Ovary (tissue), 9 donors: ENCODE results near the gene SFSWAP. TPM values are rescaled to one million over a fixed set of nuclear protein-coding genes. Genes with fewer than 3 reads are reported as not detected.
A peak's percentile ranks its signal among the peaks of the same experiment; 100 is the strongest.

Source experiments
- DNase-seq, 5 donors: peaks; one replicate each; pipeline ENCODE4 v3.0.0-alpha.2; 2019 to 2020
- H3K27ac ChIP-seq, 2 donors: fragments of 200-600 bp; one replicate each; pipeline versions ENCODE4 v1.5.1 to v1.8.0; 2019 to 2022
- H3K27me3 ChIP-seq: fragments of 200-600 bp; one replicate; pipeline ENCODE4 v1.8.0; 2022
- H3K36me3 ChIP-seq: fragments of 200-600 bp; sonication (generic); one replicate; pipeline ENCODE4 v1.5.1; 2019
- H3K4me1 ChIP-seq: one replicate; pipeline ENCODE4 v1.8.1; 2013; ENCODE audit warnings: mild to moderate bottlenecking, moderate library complexity; ENCODE audit not compliant: insufficient read depth
- H3K4me3 ChIP-seq: fragments of 200-600 bp; sonication (generic); one replicate; pipeline ENCODE4 v1.5.1; 2017
- H3K9me3 ChIP-seq, 2 donors: fragments of 200-600 bp in 1 of 2; sonication (generic) in 1 of 2; one replicate each; pipeline versions ENCODE4 v1.5.1 to v1.8.1; 2013 to 2019; ENCODE audit warnings: mild to moderate bottlenecking in 1 of 2, moderate library complexity in 1 of 2
- CTCF ChIP-seq, 3 donors: fragments of 450-650 bp in 2 of 3; fragments of 200-600 bp in 1 of 3; IDR thresholded peaks; one replicate each; pipeline versions ENCODE4 v1.5.1 to v1.8.0; 2016 to 2022; ENCODE audit warnings: antibody characterized with exemption in 3 of 3, mild to moderate bottlenecking in 1 of 3
- EP300 ChIP-seq: sonication (generic); formaldehyde crosslinking; IDR thresholded peaks from one replicate; pipeline ENCODE4 v1.6.1; 2017; ENCODE audit warnings: antibody characterized with exemption
- POLR2A ChIP-seq: fragments of 450-650 bp; IDR thresholded peaks from one replicate; pipeline ENCODE4 v1.6.1; 2017; ENCODE audit warnings: antibody characterized with exemption, mild to moderate bottlenecking, moderate library complexity
- WGBS, 3 donors: extraction: QIAGEN DNeasy Blood & Tissue Kit in 1 of 3; methylation state at CpG; one replicate each; pipeline versions ENCODE4 v1.1.5 to v1.1.7; 2013 to 2017; 5-methylcytosine and 5-hydroxymethylcytosine counted together
- intact Hi-C, 4 donors: fragments of 100-400 bp; cut with DNase I; formaldehyde crosslinking; loops; one replicate each; pipeline versions ENCODE4 v1.11.0 to v1.15.1; 2022 to 2023
- polyA plus RNA-seq, 2 donors: library from polyadenylated mRNA; stranded (reverse); fragments of 200-250 nt in 1 of 2; fragments of 350-450 nt in 1 of 2; fragmentation: Illumina TruSeq in 1 of 2; extraction: RNeasy Lipid Tissue Mini Kit (QIAGEN cat#74804) in 1 of 2; gene quantifications; one replicate each; pipeline ENCODE4 v1.2.3, GENCODE V29; 2013 to 2014
- total RNA-seq, 7 donors: library from RNA; depleted of rRNA in 2 of 7; stranded (reverse); fragments of >200 nt in 2 of 7; fragmentation: NEBNext Ultra II Directional in 3 of 7; extraction: Animal tissue kit (Norgen Biotek cat#: 25700) in 3 of 7; gene quantifications; one replicate each; pipeline versions ENCODE4 v1.1.0 to v1.2.4, GENCODE V29; 2016 to 2023
- donor health status: DM: no; HTN: no; CAD: no; lungs with moderate emphysema.
- donor health status: DM: no; HTN: no; CAD: no.
- donor health status: Bipolar disorder and iron deficiency.
- donor health status: DM: yes; HTN: yes; CAD: no.
- donor health status: DM: no; HTN: no; CAD: no.
- donor health status: DM: yes; HTN: yes; CAD: no.

Gene SFSWAP
- total and polyA plus RNA-seq, 9 donors: 27.6 to 54.4 (median 42.5) TPM

GRCh38 chr12:131833896-131834641 is 123.2 kb downstream of the SFSWAP start:
- Histone ChIP-seq H3K27ac (no peak overlapping the region), H3K36me3 (no peaks in the 10 kb centered on the region), H3K4me1 (peaks cover 5% of the 10 kb centered on the region), H3K9me3 (no peaks in the 10 kb centered on the region), H3K27me3 (no peaks in the 10 kb centered on the region), H3K4me3 (no peak overlapping the region)
- DNase-seq: peak in 1 of 5 donors; percentile 43
- 39 to 48% (median 43%) methylated on average over 18 to 23 of the region's 23 CpGs for WGBS, 3 donors
- TF ChIP-seq CTCF (IDR thresholded peaks at IDR 0.05) (no peak), EP300 (no peak), POLR2A (no peak)
- intact Hi-C loops: loop anchor here in 3 of 4 donors (5.0 to 10.0 kb wide), 4 partner anchors 63 to 919 kb away; no protein-coding TSS in a partner anchor

- TF ChIP-seq CTCF (IDR thresholded peaks at IDR 0.05) (no peak), POLR2A (no peak)
- no peak overlapping the region for H3K27ac ChIP-seq
- peak in 1 of 5 donors; percentile 31 for DNase-seq
- H3K4me1 ChIP-seq: peaks cover 5% of the 10 kb centered on the region
- no peak overlapping the region for H3K4me3 ChIP-seq
- 65 to 79% (median 71%) methylated on average over 20 of the region's 20 CpGs for WGBS, 3 donors
- no peaks in the 10 kb centered on the region for H3K36me3 ChIP-seq
- intact Hi-C loops: loop anchor here in 3 of 4 donors (5.0 to 10.0 kb wide), 5 partner anchors 62 to 920 kb away; no protein-coding TSS in a partner anchor
- no peaks in the 10 kb centered on the region for H3K27me3 ChIP-seq
- no peaks in the 10 kb centered on the region for H3K9me3 ChIP-seq
Measured at GRCh38 chr12:131834798-131835615, 124.1 kb downstream of the SFSWAP start.

GRCh38 chr12:131835616-131836171 is 124.8 kb downstream of the SFSWAP start:
- TF ChIP-seq POLR2A (no peak), EP300 (no peak), CTCF (IDR thresholded peaks at IDR 0.05) (no peak)
- 60 to 71% (median 63%) methylated on average over 4 to 7 of the region's 7 CpGs for WGBS, 3 donors
- peaks cover 5% of the 10 kb centered on the region for H3K4me1 ChIP-seq
- H3K27ac ChIP-seq: no peak overlapping the region
- intact Hi-C loops: loop anchor here in 3 of 4 donors (5.0 to 10.0 kb wide), 4 partner anchors 117 to 921 kb away; no protein-coding TSS in a partner anchor
- no peaks in the 10 kb centered on the region for H3K27me3 ChIP-seq
- no peak overlapping the region for H3K4me3 ChIP-seq
- no peaks in the 10 kb centered on the region for H3K9me3 ChIP-seq
- H3K36me3 ChIP-seq: no peaks in the 10 kb centered on the region
- peak in 1 of 5 donors; percentile 22 for DNase-seq

GRCh38 chr12:131836193-131836592 is 125.3 kb downstream of the SFSWAP start:
- no peaks in the 10 kb centered on the region for H3K36me3 ChIP-seq
- TF ChIP-seq CTCF (IDR thresholded peaks at IDR 0.05): no peak
- no peak for TF ChIP-seq POLR2A
- no peak for TF ChIP-seq EP300
- no peak for DNase-seq
- H3K4me1 ChIP-seq: peaks cover 5% of the 10 kb centered on the region
- 41 to 57% (median 54%) methylated on average over 3 of the region's 3 CpGs for WGBS, 3 donors
- H3K9me3 ChIP-seq: no peaks in the 10 kb centered on the region
- intact Hi-C loops: loop anchor here in 3 of 4 donors (5.0 to 10.0 kb wide), 4 partner anchors 116 to 921 kb away; no protein-coding TSS in a partner anchor
- no peak overlapping the region for H3K4me3 ChIP-seq
- no peaks in the 10 kb centered on the region for H3K27me3 ChIP-seq
- H3K27ac ChIP-seq: no peak overlapping the region
